HG03442 (cell line): ENCODE results near the gene TBC1D7.

Experiments used
- ATAC-seq: cut with Tn5 transposase; IDR thresholded peaks from one replicate; pipeline ENCODE4 v1.9.1; 2021; ENCODE audit warnings: mild to moderate bottlenecking, moderate library complexity; ENCODE audit not compliant: unreplicated experiment

Gene TBC1D7

GRCh38 chr6:13273931-13274706, 54.2 kb downstream of the TBC1D7 start:
- ATAC-seq: peak; percentile 57

DNA sequence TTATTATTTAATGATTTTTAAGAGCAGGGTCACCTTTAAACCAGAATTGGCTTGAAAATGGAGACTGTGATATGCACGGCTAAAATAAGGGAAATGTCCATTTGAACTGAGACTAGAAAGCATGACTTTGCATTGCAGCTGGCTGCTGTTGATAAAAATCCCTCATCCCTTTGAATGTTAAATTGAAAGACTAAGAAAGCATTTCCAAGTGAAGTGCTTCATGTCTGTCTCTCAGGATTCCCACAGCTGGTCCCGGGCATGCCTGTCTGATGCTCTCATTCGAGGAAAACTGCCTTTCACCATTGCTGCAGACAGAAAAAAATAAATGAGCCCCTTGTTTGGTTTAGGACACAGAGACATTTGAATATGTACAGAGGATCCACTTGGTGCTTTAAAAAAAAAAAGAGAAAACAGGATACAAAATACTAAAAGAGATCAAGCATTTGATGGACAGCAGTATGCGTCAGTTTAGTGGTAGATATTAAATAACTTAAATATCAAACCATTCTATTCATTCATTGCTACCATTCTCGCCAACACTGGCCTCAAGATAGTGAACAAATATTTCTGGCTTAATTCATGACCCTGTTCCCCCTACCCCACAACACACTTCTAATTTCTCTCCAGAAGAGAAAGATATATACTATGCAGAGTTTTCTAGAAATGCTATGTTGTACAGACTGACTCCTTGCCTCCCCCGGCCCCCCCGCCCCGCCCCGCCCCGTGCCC, 55.0 kb downstream of the TBC1D7 start:
- no peak for ATAC-seq

DNA sequence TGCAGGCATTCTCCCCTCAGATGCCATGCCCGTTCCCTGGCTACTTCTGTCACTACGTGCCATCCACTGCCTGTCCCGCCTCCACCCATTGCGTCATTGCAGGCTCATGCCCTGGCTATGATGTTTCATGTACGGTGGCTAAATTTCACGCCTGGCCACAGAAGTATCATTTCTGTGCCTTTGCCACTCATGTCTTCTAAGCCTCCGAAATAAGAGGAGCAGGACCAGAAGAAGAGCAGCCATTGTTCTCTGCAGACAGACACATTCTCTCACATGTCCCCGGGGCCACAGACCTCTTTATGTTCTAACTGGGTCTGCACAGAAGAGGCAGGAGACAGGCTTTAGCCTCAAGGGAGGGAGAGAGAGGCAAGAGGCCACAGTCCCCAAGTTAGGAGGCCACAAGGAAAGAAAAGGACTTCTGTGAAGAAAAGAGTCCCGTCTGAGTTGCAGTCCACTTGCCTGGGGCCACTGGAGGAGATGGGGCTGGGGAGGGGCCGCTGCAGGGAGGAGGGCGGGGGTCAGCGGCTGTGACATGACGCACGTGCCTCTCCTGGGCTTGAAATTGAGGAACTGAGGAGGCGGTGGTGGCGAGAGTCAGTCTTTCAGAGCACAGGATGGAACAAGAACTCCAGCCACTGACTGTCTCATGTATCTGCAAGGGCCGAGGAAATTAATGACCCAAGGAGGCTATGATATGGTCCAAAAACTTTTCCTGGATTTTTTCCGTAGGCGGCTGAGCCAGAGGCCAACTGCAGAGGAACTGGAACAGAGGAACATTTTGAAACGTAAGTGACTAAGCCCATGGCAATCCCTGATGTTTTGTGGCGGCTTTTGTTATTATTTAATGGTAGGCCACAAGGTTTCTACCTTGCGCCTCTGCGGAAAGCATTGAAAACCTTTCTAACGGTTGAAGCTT, 55.9 kb downstream of the TBC1D7 start:
- ATAC-seq: no peak

GRCh38 chr6:13268913-13269518, 59.3 kb downstream of the TBC1D7 start:
- ATAC-seq: no peak

DNA sequence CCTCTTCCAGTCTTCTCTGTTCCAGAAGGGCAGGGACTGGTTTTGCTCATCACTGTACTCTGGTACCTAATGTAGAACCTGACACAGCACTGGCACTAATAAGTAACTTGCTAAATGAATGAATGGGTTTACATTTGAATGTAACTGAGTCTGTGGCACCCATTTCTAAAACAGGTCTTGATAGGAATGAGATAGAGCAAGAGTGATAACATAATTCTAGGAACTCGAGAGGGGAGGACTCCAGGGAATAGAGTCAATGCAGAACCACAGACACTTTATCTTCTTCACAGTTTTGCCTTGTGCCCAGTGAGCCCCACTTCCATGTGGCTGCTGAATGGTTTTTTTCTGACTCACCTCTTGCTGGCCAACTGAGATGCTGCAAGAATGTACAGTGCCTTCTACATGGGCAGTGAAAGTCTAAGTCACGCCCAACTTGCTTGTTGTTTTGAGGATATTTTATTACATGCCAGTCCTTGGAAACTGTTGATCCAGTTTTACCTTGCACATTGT, 61.1 kb downstream of the TBC1D7 start:
- ATAC-seq: no peak

- ATAC-seq: no peak
These were observed 64.7 kb downstream of the TBC1D7 start for GRCh38 chr6:13263669-13264068.

- ATAC-seq: no peak
These were observed 65.8 kb downstream of the TBC1D7 start for GRCh38 chr6:13262302-13263230.

DNA sequence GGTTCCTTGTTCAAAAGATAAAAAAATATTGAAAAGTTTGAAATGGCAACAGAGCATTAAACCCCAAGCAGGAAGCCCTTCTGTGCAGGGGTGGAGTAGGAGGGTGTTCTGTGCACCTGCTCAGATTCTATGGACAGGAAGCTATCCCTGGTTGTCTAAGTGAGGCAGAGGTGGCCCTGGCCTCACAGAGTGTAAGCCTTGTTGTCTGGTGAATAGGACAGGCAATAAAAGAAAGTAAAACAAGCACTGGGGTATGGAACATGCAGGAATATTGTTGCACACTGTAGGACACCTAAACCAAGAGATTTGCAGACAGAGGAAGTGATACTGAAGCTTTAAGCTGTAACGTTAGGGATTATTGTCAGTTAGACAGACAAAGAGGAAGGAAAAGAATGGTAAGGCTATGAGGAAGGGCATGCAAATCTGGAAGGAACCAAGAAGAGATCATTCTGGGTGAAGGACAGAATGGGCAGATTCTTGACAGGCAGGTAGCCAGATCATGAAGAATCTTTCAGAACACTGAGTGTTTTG, 66.8 kb downstream of the TBC1D7 start:
- peak; percentile 36 for ATAC-seq

- ATAC-seq: no peak
These were observed 67.5 kb downstream of the TBC1D7 start for GRCh38 chr6:13260831-13261230.

GRCh38 chr6:13260101-13260598, 68.2 kb downstream of the TBC1D7 start:
- no peak for ATAC-seq

- ATAC-seq: peak; percentile 53
These were observed 68.9 kb downstream of the TBC1D7 start for GRCh38 chr6:13259393-13259792.

DNA sequence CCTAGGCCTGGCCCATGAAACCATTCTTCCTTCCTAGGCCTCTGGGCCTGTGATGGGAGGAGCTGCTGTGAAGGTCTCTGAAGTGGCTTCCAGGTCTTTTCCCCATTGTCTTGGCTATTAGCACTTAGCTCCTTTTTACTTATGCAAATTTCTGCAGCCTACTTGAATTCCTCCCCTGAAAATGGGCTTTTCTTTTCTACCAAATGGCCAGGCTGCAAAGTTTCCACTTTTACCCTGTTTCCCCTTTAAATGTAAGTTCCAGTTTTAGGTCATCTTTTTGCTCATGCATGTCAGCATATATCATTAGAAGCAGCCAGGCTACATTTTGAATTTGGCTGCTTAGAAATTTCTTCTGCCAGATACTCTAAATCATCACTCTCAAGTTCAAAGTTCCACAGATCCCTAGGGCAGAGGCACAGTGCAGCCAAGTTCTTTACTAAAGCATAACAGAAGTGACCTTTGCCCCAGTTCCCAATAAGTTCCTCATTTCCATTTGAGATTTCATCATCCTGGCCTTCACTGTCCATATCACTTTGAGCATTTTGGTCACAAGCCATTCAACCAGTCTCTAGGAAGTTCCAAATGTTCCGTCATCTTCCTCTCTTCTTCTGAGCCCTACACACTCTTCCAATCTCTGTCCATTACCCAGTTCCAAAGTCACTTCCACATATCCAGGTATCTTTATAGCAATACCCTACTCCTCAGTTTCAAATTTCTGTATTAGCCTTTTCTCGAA, 71.9 kb downstream of the TBC1D7 start:
- ATAC-seq: no peak
